OCI-LY3 (cell line): ENCODE measurements around the gene HMX2.

ENCODE experiments used
- H2AFZ ChIP-seq: fragments of 200-600, 300-600 bp; shearing (Covaris generic); 2 replicates; pipeline ENCODE4 v1.6.0; 2014; ENCODE audit warnings: antibody characterized with exemption, low read depth, low read length
- H3K27ac ChIP-seq: fragments of 200-600, 300-600 bp; sonication (generic); 2 replicates; pipeline ENCODE4 v1.5.1; 2014; ENCODE audit warnings: mild to moderate bottlenecking, low read length, moderate library complexity, mixed read lengths
- H3K27me3 ChIP-seq: fragments of 200-600, 300-600 bp; sonication (generic); 2 replicates; pipeline ENCODE4 v1.6.1; 2014; ENCODE audit warnings: low read depth, low read length, mixed read lengths
- H3K36me3 ChIP-seq: fragments of 200-600, 300-600 bp; sonication (generic); replicated peaks from 2 replicates; pipeline ENCODE3; 2014; ENCODE audit warnings: low read depth, low read length, mixed read lengths
- H3K4me1 ChIP-seq: fragments of 300-600, 200-600 bp; sonication (generic); 2 replicates; pipeline ENCODE4 v1.6.1; 2014; ENCODE audit warnings: low read length, mixed read lengths
- H3K4me2 ChIP-seq: fragments of 200-600, 300-600 bp; sonication (generic); 2 replicates; pipeline ENCODE4 v1.6.1; 2014; ENCODE audit warnings: low read length, mixed read lengths
- H3K4me3 ChIP-seq: fragments of 300-600, 200-600 bp; sonication (generic); 2 replicates; pipeline ENCODE4 v1.5.1; 2014; ENCODE audit warnings: antibody characterized with exemption, mild to moderate bottlenecking, low read length, moderate library complexity
- H3K79me2 ChIP-seq: fragments of 300-600, 200-600 bp; shearing (Covaris generic); 2 replicates; pipeline ENCODE4 v1.6.1; 2014; ENCODE audit warnings: mild to moderate bottlenecking, low read length, mixed read lengths
- H3K9ac ChIP-seq: fragments of 300-600, 200-600 bp; shearing (Covaris generic); 2 replicates; pipeline ENCODE4 v1.6.0; 2014; ENCODE audit warnings: mild to moderate bottlenecking, low read length, moderate library complexity
- H3K9me3 ChIP-seq: fragments of 200-600, 300-600 bp; shearing (Covaris generic); 2 replicates; pipeline ENCODE4 v1.6.1; 2014; ENCODE audit warnings: low read length, mixed read lengths; ENCODE audit not compliant: insufficient read depth
- H4K20me1 ChIP-seq: fragments of 200-600, 300-600 bp; sonication (generic); 2 replicates; pipeline ENCODE4 v1.6.1; 2016; ENCODE audit warnings: low read length, mixed read lengths; ENCODE audit not compliant: insufficient read depth
- EZH2phosphoT487 ChIP-seq: fragments of 200-600 bp; shearing (Covaris generic); IDR thresholded peaks from 2 replicates; pipeline ENCODE4 v1.6.1; 2018; ENCODE audit warnings: antibody characterized with exemption, mixed run types, low read depth
- TF ChIP-seq, protein P1 (sequence below): fragments of 200-600, 300-600 bp; sonication (generic); IDR thresholded peaks from 2 replicates; pipeline ENCODE4 v1.5.1; 2014; ENCODE audit warnings: antibody characterized with exemption, low read length, low read depth

HMX2 gene

DNA sequence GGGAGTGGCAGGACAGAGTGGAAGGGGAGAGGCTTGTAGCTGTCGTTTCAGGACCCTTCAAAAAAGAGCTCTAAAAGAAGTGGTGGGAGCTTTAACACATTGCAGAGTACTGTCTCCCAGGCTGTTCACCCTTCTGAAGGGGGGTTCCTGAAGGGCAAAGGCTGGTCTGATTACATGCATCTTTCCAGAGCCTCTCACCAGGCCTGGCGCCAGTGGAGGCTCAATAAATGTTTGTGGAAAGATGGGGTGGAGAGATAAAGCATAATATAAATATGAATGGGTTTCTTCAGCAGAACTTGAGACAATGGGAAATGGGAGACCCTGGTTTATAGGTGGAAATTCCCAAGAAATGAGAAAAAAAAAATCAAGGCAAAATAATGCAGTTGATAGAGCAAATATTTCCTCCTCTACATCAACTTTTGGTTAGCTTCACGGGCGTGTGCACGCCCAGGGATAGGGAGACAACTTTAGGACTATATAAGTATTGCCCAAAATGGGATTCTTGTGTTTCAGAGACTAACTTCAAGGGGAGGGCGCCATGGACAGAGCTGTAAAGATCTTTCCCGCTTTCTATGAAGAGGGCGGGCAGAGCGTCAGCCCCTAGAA is 5.7 kb downstream of the HMX2 start:
- Histone ChIP-seq H4K20me1 (peaks cover 34% of the 10 kb centered on the region), H3K4me2 (peak overlapping the region; percentile 71), H3K36me3 (peaks cover 37% of the 10 kb centered on the region), H3K27me3 (no peaks in the 10 kb centered on the region), H3K9ac (peak overlapping the region; percentile 51; the same call in 1 of the 2 replicates), H2AFZ (peak overlapping the region; percentile 83), H3K4me3 (peak overlapping the region; percentile 60), H3K4me1 (peaks cover 37% of the 10 kb centered on the region), H3K79me2 (peaks cover 44% of the 10 kb centered on the region), H3K27ac (peak overlapping the region; percentile 24; the same call in 1 of the 2 replicates), H3K9me3 (no peaks in the 10 kb centered on the region)
- TF ChIP-seq, protein P1, sequence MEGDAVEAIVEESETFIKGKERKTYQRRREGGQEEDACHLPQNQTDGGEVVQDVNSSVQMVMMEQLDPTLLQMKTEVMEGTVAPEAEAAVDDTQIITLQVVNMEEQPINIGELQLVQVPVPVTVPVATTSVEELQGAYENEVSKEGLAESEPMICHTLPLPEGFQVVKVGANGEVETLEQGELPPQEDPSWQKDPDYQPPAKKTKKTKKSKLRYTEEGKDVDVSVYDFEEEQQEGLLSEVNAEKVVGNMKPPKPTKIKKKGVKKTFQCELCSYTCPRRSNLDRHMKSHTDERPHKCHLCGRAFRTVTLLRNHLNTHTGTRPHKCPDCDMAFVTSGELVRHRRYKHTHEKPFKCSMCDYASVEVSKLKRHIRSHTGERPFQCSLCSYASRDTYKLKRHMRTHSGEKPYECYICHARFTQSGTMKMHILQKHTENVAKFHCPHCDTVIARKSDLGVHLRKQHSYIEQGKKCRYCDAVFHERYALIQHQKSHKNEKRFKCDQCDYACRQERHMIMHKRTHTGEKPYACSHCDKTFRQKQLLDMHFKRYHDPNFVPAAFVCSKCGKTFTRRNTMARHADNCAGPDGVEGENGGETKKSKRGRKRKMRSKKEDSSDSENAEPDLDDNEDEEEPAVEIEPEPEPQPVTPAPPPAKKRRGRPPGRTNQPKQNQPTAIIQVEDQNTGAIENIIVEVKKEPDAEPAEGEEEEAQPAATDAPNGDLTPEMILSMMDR, result no peak

DNA sequence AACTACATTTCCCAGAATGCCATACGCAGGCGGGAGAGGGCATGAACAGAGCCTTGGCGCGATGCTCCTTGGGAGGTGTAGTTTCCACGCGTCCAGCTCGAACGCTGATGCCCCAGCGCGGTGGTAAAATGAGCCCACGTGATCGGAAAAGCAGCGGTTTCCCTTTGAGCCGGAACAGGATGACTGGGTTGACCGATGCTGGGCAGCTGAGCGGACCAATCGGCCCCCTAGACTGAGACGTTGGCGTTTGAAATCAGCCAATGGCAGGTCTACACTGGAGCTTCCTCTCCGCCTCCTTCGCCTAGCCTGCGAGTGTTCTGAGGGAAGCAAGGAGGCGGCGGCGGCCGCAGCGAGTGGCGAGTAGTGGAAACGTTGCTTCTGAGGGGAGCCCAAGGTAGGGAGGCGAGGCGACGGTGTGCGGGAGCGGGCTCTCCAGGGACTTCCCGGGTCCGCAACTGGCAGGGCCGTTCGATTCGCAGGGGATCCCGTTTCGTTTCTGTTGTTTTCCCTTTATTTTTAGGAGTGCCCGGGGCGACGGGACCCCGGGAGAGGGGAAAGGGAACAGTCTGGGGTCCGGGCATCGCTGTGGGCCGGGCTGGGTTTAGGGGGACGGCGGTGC is 6.3 kb downstream of the HMX2 start, which contains the start of gene BUB3:
BUB3 (plus strand) TSS at position 311 of the 619 bp plus-strand sequence. CDS start 516 bp downstream, outside the sequence.
- Histone ChIP-seq H4K20me1 (peaks cover 40% of the 10 kb centered on the region), H3K4me2 (peak within 1 kb of the TSS; percentile 95), H3K9me3 (no peaks in the 10 kb centered on the region), H3K9ac (peak within 1 kb of the TSS; percentile 95), H3K4me3 (peak within 1 kb of the TSS; percentile 99), H3K36me3 (peaks cover 42% of the 10 kb centered on the region), H3K4me1 (peaks cover 40% of the 10 kb centered on the region), H2AFZ (peak within 1 kb of the TSS; percentile 83), H3K27ac (peak within 1 kb of the TSS; percentile 80), H3K79me2 (peaks cover 50% of the 10 kb centered on the region), H3K27me3 (no peaks in the 10 kb centered on the region)
- TF ChIP-seq, protein P1, result no peak
- TF ChIP-seq EZH2phosphoT487, result no peak

DNA sequence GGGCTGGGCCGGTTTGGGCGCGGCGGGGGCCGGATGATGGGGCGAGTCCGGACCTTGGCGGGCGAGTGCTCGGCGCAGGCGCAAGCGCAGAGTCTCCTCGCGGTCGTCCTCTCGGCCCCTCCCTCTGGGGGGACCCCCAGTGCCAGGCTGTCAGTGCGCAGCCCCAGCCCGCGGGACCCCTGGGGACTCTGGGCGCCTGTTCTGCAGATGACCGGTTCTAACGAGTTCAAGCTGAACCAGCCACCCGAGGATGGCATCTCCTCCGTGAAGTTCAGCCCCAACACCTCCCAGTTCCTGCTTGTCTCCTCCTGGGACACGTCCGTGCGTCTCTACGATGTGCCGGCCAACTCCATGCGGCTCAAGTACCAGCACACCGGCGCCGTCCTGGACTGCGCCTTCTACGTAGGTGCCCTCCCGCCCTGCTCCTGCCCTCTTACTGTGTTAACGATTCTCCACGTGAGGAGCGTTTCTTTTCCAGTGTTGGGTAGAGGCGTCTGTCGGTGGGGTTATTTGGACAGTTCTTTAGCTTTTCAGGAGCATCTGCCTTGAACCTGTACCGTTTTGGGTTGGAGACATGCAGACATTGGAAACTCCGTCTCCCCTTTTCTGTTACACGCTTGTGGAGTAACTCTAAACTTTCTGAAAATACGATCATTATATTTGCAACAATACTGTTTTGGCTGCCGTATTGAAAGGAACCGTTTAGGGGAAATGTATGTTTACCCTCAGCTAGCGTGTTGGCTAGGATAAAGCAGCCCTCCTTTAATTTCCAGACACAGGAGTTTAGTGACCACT is 7.0 kb downstream of the HMX2 start:
- Histone ChIP-seq H3K4me3 (peak overlapping the region; percentile 99), H3K79me2 (peaks cover 57% of the 10 kb centered on the region), H3K27ac (peak overlapping the region; percentile 80), H3K4me1 (peaks cover 41% of the 10 kb centered on the region), H4K20me1 (peaks cover 40% of the 10 kb centered on the region), H3K4me2 (peak overlapping the region; percentile 95), H3K27me3 (no peaks in the 10 kb centered on the region), H3K9me3 (no peaks in the 10 kb centered on the region), H3K9ac (peak overlapping the region; percentile 95), H3K36me3 (peaks cover 49% of the 10 kb centered on the region), H2AFZ (no peak overlapping the region)
- TF ChIP-seq EZH2phosphoT487, result no peak

DNA sequence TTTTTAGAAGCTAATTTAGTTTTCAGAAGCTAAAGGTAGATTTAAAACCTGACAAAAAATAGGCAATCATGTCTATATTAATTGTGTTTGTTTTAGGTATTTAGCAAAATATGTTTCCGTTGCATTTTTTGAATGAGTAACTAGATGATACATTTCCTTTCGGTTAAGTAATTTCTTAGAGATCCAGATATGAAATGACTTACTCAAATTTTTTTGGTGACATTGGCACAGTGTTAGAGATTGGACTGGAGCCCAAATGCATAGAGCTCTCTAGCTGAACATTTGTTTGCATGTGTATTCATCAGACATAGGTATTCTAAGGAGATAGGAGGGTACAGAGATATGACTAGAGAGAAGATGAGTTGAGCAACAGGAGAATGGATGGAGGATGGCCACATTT is 8.1 kb downstream of the HMX2 start:
- Histone ChIP-seq H3K79me2 (peaks cover 69% of the 10 kb centered on the region), H3K4me3 (peak overlapping the region; percentile 99), H3K9ac (no peak overlapping the region), H3K27ac (no peak overlapping the region), H3K27me3 (no peaks in the 10 kb centered on the region), H3K4me1 (peaks cover 53% of the 10 kb centered on the region), H4K20me1 (peaks cover 44% of the 10 kb centered on the region), H3K4me2 (peak overlapping the region; percentile 95), H3K36me3 (peaks cover 60% of the 10 kb centered on the region), H3K9me3 (no peaks in the 10 kb centered on the region), H2AFZ (no peak overlapping the region)
- TF ChIP-seq EZH2phosphoT487, result no peak
- TF ChIP-seq, protein P1, result no peak
